A673 (cell line): Measurements from ENCODE around the gene SIX1.

Experiments used
- EZH2 ChIP-seq: fragments of 200-600 bp; sonication (generic); IDR thresholded peaks from 2 replicates; pipeline ENCODE4 v1.6.1; 2017; ENCODE audit warnings: borderline replicate concordance, low read depth, mild to moderate bottlenecking, mixed read lengths, antibody characterized with exemption, low read length; ENCODE audit not compliant: poor library complexity, severe bottlenecking
- TF ChIP-seq, protein P1 (sequence below): fragments of 300-800, 200-600 bp; sonication (generic); conservative IDR thresholded peaks from 2 replicates; pipeline ENCODE4 v1.5.1; 2017; ENCODE audit warnings: low read depth, mild to moderate bottlenecking, antibody characterized with exemption, low read length, moderate library complexity, mixed read lengths

DNA sequence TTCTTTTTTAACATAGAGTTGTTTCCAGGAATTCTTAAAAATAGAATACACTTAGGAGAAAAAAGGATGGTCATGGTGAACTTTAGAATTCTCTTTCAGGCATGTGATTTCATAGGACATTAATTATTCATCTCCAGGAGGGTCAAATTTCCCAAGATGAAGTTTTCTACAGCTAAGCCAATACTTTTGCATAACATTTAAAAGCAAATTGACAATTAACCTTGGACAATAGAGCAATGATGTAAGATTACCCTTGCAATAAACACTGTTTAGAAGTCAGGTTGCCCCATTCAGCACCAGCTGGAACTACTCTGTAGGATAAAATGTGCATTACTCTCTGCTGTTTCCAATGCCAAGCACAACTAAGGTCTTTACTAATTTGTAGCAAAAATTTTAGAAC, 49.5 kb downstream of the SIX1 start:
- TF ChIP-seq, protein P1, sequence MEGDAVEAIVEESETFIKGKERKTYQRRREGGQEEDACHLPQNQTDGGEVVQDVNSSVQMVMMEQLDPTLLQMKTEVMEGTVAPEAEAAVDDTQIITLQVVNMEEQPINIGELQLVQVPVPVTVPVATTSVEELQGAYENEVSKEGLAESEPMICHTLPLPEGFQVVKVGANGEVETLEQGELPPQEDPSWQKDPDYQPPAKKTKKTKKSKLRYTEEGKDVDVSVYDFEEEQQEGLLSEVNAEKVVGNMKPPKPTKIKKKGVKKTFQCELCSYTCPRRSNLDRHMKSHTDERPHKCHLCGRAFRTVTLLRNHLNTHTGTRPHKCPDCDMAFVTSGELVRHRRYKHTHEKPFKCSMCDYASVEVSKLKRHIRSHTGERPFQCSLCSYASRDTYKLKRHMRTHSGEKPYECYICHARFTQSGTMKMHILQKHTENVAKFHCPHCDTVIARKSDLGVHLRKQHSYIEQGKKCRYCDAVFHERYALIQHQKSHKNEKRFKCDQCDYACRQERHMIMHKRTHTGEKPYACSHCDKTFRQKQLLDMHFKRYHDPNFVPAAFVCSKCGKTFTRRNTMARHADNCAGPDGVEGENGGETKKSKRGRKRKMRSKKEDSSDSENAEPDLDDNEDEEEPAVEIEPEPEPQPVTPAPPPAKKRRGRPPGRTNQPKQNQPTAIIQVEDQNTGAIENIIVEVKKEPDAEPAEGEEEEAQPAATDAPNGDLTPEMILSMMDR: no peak
- no peak for TF ChIP-seq EZH2
